Bladder microvascular endothelial cell (primary cell): ENCODE data around the gene MYO18B. TPM values are rescaled to one million over a fixed set of nuclear protein-coding genes. Genes with fewer than 3 reads are reported as not detected.

ENCODE experiments used
- total RNA-seq: library from RNA; depleted of rRNA; stranded (reverse); fragments of >200 nt; gene quantifications from 2 replicates; pipeline ENCODE4 v1.2.3, GENCODE V29; 2014

MYO18B gene
- not detected in 2 replicates for total RNA-seq

GRCh38 chr22:25741692-25742626 lies at the start of gene MYO18B:
Gene MYO18B, plus strand, starts transcription at chr22:25742188. Its CDS starts 18,905 bp downstream, at chr22:25761093.

Other genes with a start within 250 kb of the MYO18B start
- gene GRK3, start 177.5 kb upstream of the MYO18B start, total RNA-seq: 0.16 and 0.38 TPM in 2 replicates